Measurements from ENCODE around the gene NCAPH2.

- TF ChIP-seq SP1 (IDR thresholded peaks at IDR 0.05) (no peak), SUZ12 (IDR thresholded peaks at IDR 0.05) (no peak), FOXM1 (IDR thresholded peaks at IDR 0.05; ENCODE audit: borderline replicate concordance) (no peak), L3MBTL2 (conservative IDR thresholded peaks at IDR 0.05) (no peak), TARDBP (IDR thresholded peaks at IDR 0.05) (no peak), FOXK2 (IDR thresholded peaks at IDR 0.05) (no peak), ARNT (IDR thresholded peaks at IDR 0.05) (no peak), CTBP1 (IDR thresholded peaks at IDR 0.05; ENCODE audit: borderline replicate concordance) (no peak), LEF1 (IDR thresholded peaks at IDR 0.05; ENCODE audit: borderline replicate concordance) (no peak), BHLHE40 (IDR thresholded peaks at IDR 0.05; ENCODE audit: borderline replicate concordance) (no peak), ZNF384 (IDR thresholded peaks at IDR 0.05) (no peak), HDGF (IDR thresholded peaks at IDR 0.05; ENCODE audit: borderline replicate concordance) (no peak)
- TF ChIP-seq, protein P1, sequence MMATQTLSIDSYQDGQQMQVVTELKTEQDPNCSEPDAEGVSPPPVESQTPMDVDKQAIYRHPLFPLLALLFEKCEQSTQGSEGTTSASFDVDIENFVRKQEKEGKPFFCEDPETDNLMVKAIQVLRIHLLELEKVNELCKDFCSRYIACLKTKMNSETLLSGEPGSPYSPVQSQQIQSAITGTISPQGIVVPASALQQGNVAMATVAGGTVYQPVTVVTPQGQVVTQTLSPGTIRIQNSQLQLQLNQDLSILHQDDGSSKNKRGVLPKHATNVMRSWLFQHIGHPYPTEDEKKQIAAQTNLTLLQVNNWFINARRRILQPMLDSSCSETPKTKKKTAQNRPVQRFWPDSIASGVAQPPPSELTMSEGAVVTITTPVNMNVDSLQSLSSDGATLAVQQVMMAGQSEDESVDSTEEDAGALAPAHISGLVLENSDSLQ (IDR thresholded peaks at IDR 0.05): no peak
These were observed 32.4 kb upstream of the NCAPH2 start for GRCh38 chr22:50475652-50476002.
